GM10847 (cell line): Measurements from ENCODE around the gene CFAP57.

ENCODE experiments used
- POLR2A ChIP-seq: IDR thresholded peaks from 2 replicates; pipeline ENCODE4 v1.6.1; 2011; ENCODE audit not compliant: insufficient read length; ENCODE audit errors: extremely low read depth

The CFAP57 gene

DNA sequence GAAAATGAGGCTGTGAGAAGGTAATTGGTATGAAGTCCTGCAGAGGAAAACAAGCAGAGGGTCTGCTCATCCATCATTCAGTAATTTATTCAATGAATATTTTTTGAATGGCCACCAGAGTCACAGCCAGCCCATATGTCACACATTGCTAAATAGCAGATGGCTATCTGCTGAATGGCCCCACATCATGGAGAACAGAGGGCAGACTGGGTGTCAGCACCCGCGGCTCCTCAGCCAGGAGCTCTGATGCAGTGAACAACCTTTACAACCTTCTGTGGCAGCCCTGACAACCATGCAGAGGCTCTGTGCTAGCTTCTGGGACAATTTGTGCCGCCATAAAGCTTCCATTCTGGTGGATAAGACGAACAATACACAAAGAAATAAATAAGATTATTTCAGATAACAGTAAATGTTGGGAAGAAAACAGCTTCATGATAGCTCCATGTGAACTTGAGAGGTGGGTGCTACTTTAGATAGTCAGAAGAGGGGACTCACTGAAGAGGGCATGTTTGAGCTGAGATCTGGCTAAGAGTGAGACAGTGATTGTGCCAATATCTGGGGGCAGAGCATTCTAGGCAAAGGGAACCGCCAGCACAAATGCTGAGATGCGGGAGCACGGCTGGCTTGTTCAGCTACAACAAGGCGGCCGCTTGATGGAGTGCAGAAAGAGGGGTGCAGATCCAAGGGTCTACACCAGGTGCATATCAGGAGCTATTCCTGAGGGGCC lies 116.1 kb downstream of the CFAP57 start:
- TF ChIP-seq POLR2A = no peak

DNA sequence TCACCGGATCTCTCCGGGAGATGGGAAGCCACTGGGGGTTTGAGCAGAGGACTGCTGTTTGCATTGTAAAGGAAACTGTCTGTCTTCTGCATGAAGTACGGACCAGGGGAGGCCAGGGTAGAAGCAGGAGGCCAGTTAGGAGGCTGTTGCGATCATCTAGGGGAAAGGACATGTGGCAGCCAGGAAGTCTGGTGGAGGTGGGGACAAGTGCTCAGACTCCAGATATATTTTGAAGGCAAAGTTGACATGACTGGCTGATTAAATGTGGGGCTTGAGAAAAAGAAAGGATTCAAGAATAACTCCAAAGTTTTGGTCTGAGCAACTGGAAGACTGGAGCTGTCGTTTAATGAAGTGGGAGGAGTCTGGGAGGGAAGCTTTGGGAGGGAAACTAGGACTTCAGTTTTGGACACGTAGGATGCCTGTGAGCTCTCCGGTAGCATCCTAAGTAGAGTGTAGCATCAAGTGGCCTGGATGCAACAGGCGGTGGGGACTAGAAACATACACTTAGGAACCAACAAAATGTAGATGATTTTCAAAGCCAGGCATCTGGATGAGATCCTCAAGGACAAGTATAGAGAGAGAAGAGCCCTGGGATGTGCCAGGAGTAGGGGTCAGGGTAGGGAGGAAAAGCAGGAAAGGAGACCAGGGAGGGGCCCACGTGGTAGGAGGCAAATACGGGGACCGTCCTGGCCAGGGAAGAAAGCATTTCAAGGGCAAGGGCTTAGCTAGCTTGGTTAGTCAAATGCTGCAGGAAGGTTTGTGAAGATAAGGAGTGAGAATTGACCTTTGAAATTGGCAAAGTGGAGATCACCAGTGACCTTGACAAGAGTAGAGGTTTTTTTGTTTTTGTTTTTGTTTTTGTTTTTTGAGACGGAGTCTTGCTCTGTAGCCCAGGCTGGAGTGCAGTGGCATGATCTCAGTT lies 116.9 kb downstream of the CFAP57 start:
- no peak for TF ChIP-seq POLR2A

GRCh38 chr1:43292216-43292615 lies 120.1 kb downstream of the CFAP57 start:
- TF ChIP-seq POLR2A = no peak

- TF ChIP-seq POLR2A = no peak
Observed at GRCh38 chr1:43292679-43293078, 120.5 kb downstream of the CFAP57 start.

GRCh38 chr1:43293176-43293575 lies 121.0 kb downstream of the CFAP57 start:
- TF ChIP-seq POLR2A = no peak

DNA sequence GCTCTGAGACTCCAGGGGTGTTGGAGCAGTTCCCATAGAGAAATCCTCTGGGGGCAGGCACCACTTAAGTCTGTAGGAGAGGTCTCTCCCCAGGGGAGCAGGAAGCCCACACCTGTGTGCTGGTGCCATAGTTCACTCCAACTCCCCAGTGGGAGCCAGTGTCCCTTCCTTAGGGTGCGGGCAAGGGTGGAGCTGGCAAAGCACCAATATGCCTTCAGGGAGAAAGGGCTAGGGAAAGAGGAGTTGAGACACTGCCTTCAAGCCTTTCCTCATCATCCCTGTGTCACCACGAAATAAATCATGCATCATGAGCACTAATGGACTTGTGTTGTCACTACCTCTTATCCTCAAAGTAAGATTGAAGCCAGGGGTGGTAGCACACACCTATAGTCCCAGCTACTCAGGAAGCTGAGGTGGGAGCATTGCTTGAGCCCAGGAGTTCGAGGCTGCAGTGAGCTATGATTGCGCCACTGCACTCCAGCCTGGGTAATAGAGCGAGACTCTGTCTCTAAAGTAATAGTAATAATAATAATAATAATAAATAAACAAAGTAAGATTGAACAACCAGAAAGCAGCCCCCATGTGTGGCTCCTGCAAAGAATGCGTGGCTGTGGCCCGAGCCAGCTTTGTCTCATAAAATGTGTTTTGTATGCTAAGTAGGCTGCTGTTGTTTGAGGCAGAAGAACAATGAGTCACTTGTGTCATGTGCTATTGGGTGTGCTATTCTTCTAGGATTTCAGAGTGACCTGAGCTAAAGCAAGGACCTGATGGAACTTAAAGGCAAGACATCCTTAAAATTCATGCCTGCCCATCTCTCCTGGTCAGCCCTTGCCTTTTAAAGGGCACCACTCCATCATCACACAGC lies 122.0 kb downstream of the CFAP57 start:
- TF ChIP-seq POLR2A = no peak

- TF ChIP-seq POLR2A = no peak
Observed at GRCh38 chr1:43294761-43295160, 122.6 kb downstream of the CFAP57 start.

GRCh38 chr1:43296207-43296606 lies 124.1 kb downstream of the CFAP57 start:
- TF ChIP-seq POLR2A = no peak

GRCh38 chr1:43298055-43298454 lies 125.9 kb downstream of the CFAP57 start:
- no peak for TF ChIP-seq POLR2A

DNA sequence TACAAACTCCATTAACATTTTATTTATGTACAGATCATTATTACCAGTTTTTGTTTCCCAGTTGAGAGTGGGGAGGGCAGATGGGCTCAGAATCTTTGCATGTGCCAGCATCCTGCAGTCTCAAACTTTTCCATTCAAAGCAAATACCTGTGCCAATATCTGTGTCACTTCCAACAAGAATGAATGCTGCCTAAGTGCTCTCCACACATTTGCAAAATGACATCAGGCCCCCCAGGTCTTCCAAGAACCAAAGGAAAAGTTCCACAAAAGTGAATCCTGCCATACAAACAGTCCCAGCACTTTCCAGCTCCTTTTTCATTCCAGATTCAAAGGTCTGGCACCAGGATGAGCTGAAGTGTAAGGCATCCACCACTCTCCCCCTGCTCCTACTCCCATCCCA lies 127.0 kb downstream of the CFAP57 start:
- TF ChIP-seq POLR2A = no peak

DNA sequence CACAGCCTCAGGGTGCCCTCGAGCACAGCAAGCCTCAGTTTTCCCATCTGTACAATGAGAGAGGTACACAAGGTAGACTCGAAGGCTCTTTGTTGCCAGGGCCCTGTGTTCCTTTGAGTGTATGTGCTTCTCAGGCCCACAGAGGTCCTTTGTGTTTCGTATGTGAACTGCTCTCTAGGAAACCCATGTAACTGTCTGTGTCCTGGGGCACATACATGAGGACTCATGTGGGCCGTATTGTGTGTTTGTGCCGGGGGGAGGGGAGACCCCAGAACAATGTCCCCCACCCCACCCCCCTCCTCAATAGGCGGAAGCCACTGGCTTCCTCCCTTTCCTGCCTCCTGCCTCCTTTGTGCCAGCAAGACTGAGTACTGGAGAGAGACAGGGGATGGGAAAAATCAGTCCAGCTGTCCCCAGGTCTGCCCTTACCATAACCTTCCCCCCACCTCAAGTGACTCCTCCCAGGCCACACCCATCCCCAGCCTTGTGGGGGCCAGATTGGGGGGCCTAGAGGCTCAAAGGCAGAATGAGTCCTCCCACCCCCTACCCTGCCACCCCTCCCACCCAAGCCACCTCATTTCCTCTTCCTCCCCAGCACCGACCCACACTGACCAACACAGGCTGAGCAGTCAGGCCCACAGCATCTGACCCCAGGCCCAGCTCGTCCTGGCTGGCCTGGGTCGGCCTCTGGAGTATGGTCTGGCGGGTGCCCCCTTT lies 128.4 kb downstream of the CFAP57 start, which contains the start of gene TIE1:
Gene TIE1, plus strand, starts transcription at position 605 of the 717 bp plus-strand sequence. Its CDS starts 90 bp downstream, at position 695.
- TF ChIP-seq POLR2A = no peak

DNA sequence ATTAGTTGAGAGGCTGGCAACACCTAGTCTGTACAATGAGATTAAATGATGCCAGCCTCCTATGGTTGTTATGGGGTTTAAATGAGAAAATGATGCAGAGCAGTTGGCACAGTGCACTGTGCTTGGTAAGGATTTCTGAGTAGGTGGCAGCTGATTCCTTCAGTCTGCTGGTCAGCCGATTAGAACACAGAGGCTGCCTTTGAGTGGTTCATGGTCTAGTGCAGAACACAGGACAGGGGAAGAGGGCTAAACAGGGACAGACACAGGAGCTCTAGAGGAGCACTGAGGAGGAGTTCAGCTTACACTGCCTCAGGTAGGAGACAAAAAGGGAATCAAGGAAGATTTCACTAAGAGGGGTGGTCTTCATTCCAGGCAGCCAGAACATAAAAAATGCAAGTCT lies 130.1 kb downstream of the CFAP57 start:
- TF ChIP-seq POLR2A = no peak

DNA sequence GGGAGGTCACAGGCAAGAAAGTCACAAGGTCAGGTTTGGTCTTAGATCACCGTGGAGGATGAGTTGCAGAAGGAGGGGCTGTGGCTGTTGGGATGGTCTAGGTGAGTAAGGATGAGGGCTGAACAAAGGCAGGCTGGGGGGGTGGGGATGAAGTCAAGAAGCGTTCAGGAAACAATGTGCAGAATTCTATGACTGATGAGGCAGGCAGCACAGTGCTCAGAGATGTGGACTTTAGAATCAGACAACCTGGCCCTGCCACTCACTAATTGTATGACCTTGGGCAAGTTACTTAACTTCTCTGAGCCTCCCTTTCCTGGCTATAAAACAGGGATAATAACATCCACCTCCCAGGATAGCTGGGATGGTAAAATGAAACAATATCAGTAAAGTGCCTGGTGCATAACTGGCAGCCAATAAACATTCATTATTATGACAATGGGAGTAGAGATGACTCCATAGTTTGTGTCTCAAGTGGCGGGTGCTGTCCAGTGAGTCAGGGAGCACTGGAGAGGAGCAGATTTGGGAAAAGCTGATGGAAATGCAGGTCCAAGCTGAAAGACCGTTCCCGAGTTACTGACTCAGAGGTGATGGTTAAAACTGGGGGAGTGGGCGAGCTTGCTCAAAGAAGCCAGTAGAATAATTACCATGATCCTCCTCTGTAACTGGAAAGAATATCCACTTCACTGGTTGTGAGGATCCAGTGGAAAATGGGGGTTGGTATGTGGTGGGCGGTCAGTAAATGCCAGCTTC lies 130.8 kb downstream of the CFAP57 start:
- no peak for TF ChIP-seq POLR2A

- TF ChIP-seq POLR2A = no peak
Observed at GRCh38 chr1:43303471-43304313, 131.6 kb downstream of the CFAP57 start.
